Suprapubic skin (tissue), 4 donors: ENCODE results near the gene ANO9. TPM values are rescaled to one million over a fixed set of nuclear protein-coding genes. Genes with fewer than 3 reads are reported as not detected.

Source experiments
- DNase-seq, 2 donors: peaks; one replicate each; pipeline ENCODE4 v3.0.0-alpha.2; 2019; ENCODE audit warnings: low spot score in 2 of 2
- H3K27ac ChIP-seq: fragments of 200-600 bp; sonication (generic); one replicate; pipeline ENCODE4 v1.5.1; 2019
- H3K27me3 ChIP-seq: fragments of 200-600 bp; sonication (generic); one replicate; pipeline ENCODE4 v1.5.1; 2019
- H3K36me3 ChIP-seq: fragments of 200-600 bp; sonication (generic); one replicate; pipeline ENCODE4 v1.5.1; 2019
- H3K4me1 ChIP-seq: fragments of 200-600 bp; sonication (generic); one replicate; pipeline ENCODE4 v1.5.1; 2019
- H3K4me3 ChIP-seq: fragments of 200-600 bp; sonication (generic); one replicate; pipeline ENCODE4 v1.5.1; 2019; ENCODE audit warnings: mild to moderate bottlenecking
- H3K9me3 ChIP-seq: fragments of 200-600 bp; sonication (generic); one replicate; pipeline ENCODE4 v1.5.1; 2019
- CTCF ChIP-seq, 2 donors: fragments of 200-600 bp in 1 of 2; fragments of 450-650 bp in 1 of 2; sonication (generic) in 1 of 2; IDR thresholded peaks; one replicate each; pipeline ENCODE4 v1.5.1; 2016 to 2019; ENCODE audit warnings: antibody characterized with exemption in 2 of 2, mild to moderate bottlenecking in 1 of 2, moderate library complexity in 1 of 2
- EP300 ChIP-seq: sonication (generic); formaldehyde crosslinking; IDR thresholded peaks from one replicate; pipeline ENCODE4 v1.6.1; 2017; ENCODE audit warnings: antibody characterized with exemption
- POLR2A ChIP-seq, 2 donors: fragments of 450-650 bp; IDR thresholded peaks; one replicate each; pipeline ENCODE4 v1.6.1; 2017; ENCODE audit warnings: antibody characterized with exemption in 2 of 2, mild to moderate bottlenecking in 2 of 2, moderate library complexity in 2 of 2
- POLR2AphosphoS5 ChIP-seq, 3 donors: sonication (generic); formaldehyde crosslinking; IDR thresholded peaks; one replicate each; pipeline ENCODE4 v1.6.1; 2017; ENCODE audit warnings: antibody characterized with exemption in 3 of 3
- WGBS: methylation state at CpG from one replicate; pipeline ENCODE4 v1.1.5; 2018; 5-methylcytosine and 5-hydroxymethylcytosine counted together
- total RNA-seq, 4 donors: library from RNA; depleted of rRNA; stranded (reverse); fragments of >200 nt; gene quantifications; one replicate each; pipeline ENCODE4 v1.1.0, GENCODE V29; 2016

ANO9 gene
- total RNA-seq, 4 donors from 2014 or later: 76.8 to 166 (median 103) TPM

GRCh38 chr11:452203-452744 is 10.5 kb upstream of the ANO9 start:
- TF ChIP-seq EP300 (no peak), CTCF (IDR thresholded peaks at IDR 0.05) (no peak), POLR2A (IDR thresholded peaks at IDR 0.05) (no peak), POLR2AphosphoS5 (IDR thresholded peaks at IDR 0.05) (no peak)
- 84% methylated on average over 4 of the region's 12 CpGs for WGBS

GRCh38 chr11:451738-452137 is 9.9 kb upstream of the ANO9 start:
- H3K4me3 ChIP-seq: peak overlapping the region; percentile 88

More at GRCh38 chr11:452203-452744, 10.5 kb upstream of the ANO9 start:
- no peak overlapping the region for H3K4me3 ChIP-seq
- no peak overlapping the region for H3K27ac ChIP-seq
- no peak for DNase-seq
- peaks cover 21% of the 10 kb centered on the region for H3K36me3 ChIP-seq
- no peaks in the 10 kb centered on the region for H3K27me3 ChIP-seq
- H3K9me3 ChIP-seq: no peaks in the 10 kb centered on the region
- H3K4me1 ChIP-seq: peaks cover 43% of the 10 kb centered on the region

GRCh38 chr11:450809-451451 is 9.1 kb upstream of the ANO9 start:
- WGBS: 15% methylated on average over 4 of the region's 46 CpGs
- DNase-seq: peak; percentile 84 to 86
- no peaks in the 10 kb centered on the region for H3K9me3 ChIP-seq
- no peak for TF ChIP-seq POLR2AphosphoS5 (IDR thresholded peaks at IDR 0.05)
- peak in 1 of 2 donors; percentile 16 for TF ChIP-seq CTCF (IDR thresholded peaks at IDR 0.05)
- H3K27ac ChIP-seq: peak overlapping the region; percentile 71
- H3K36me3 ChIP-seq: peaks cover 21% of the 10 kb centered on the region
- peak overlapping the region; percentile 88 for H3K4me3 ChIP-seq
- H3K4me1 ChIP-seq: peaks cover 46% of the 10 kb centered on the region
- no peaks in the 10 kb centered on the region for H3K27me3 ChIP-seq

More at GRCh38 chr11:451738-452137, 9.9 kb upstream of the ANO9 start:
- H3K27me3 ChIP-seq: no peaks in the 10 kb centered on the region
- DNase-seq: no peak
- peaks cover 21% of the 10 kb centered on the region for H3K36me3 ChIP-seq
- H3K9me3 ChIP-seq: no peaks in the 10 kb centered on the region
- TF ChIP-seq POLR2AphosphoS5 (IDR thresholded peaks at IDR 0.05) (no peak), POLR2A (IDR thresholded peaks at IDR 0.05) (no peak), CTCF (IDR thresholded peaks at IDR 0.05) (no peak), EP300 (no peak)
- H3K27ac ChIP-seq: no peak overlapping the region
- 80% methylated on average over 13 of the region's 14 CpGs for WGBS
- H3K4me1 ChIP-seq: peaks cover 46% of the 10 kb centered on the region

- no peak for TF ChIP-seq EP300
- peak in 1 of 2 donors; percentile 49 for TF ChIP-seq POLR2A (IDR thresholded peaks at IDR 0.05)
- no peak for TF ChIP-seq CTCF (IDR thresholded peaks at IDR 0.05)
- peak in 2 of 3 donors; percentile 33 to 76 for TF ChIP-seq POLR2AphosphoS5 (IDR thresholded peaks at IDR 0.05)
- DNase-seq: peak; percentile 98 to 99
- 0% methylated on average over 20 of the region's 108 CpGs for WGBS
- no peaks in the 10 kb centered on the region for H3K27me3 ChIP-seq
- peak within 1 kb of the TSS; percentile 71 for H3K27ac ChIP-seq
- H3K36me3 ChIP-seq: peaks cover 21% of the 10 kb centered on the region
- peaks cover 46% of the 10 kb centered on the region for H3K4me1 ChIP-seq
- H3K9me3 ChIP-seq: no peaks in the 10 kb centered on the region
- H3K4me3 ChIP-seq: peak within 1 kb of the TSS; percentile 88
Measured at GRCh38 chr11:449889-450808, 8.3 kb upstream of the ANO9 start, which contains the start of gene PTDSS2. Gene PTDSS2, plus strand, starts transcription at chr11:450279. Its CDS starts 177 bp downstream, at chr11:450456.
